Activated CD4-positive, alpha-beta T cell treated with anti-CD3 and anti-CD28 coated beads for 48 hours (primary cell): Measurements from ENCODE around the gene LKAAEAR1.
A peak's percentile ranks its signal among the peaks of the same experiment; 100 is the strongest.
"Not testable (repeated sequence)": the region's sequence is repeated elsewhere in the genome, so short reads cannot be mapped to it uniquely, and the experiment has no call there.

Source experiments
- DNase-seq: peaks from one replicate; pipeline ENCODE4 v3.0.0-alpha.2; 2020

LKAAEAR1 gene

GRCh38 chr20:64096535-64096934 lies 12.3 kb upstream of the LKAAEAR1 start:
- DNase-seq: no peak

GRCh38 chr20:64095927-64096326 lies 11.7 kb upstream of the LKAAEAR1 start:
- DNase-seq: no peak

- no peak for DNase-seq
Observed at GRCh38 chr20:64095455-64095854, 11.3 kb upstream of the LKAAEAR1 start.

GRCh38 chr20:64093013-64093503 lies 8.9 kb upstream of the LKAAEAR1 start:
- DNase-seq: no peak

- DNase-seq: no peak
Observed at GRCh38 chr20:64092258-64093012, 8.2 kb upstream of the LKAAEAR1 start.

- DNase-seq: no peak
Observed at GRCh38 chr20:64091770-64092169, 7.6 kb upstream of the LKAAEAR1 start.

- no peak for DNase-seq
Observed at GRCh38 chr20:64091340-64091739, 7.1 kb upstream of the LKAAEAR1 start.

- DNase-seq: no peak
Observed at GRCh38 chr20:64090165-64090564, 6.0 kb upstream of the LKAAEAR1 start.

GRCh38 chr20:64088586-64088985 lies 4.4 kb upstream of the LKAAEAR1 start:
- not testable (repeated sequence) for DNase-seq

- not testable (repeated sequence) for DNase-seq
Observed at GRCh38 chr20:64087226-64087825, 3.1 kb upstream of the LKAAEAR1 start.

- DNase-seq: no peak
Observed at GRCh38 chr20:64086801-64087200, 2.6 kb upstream of the LKAAEAR1 start.

GRCh38 chr20:64084685-64085152 lies 521 bp upstream of the LKAAEAR1 start:
- no peak for DNase-seq

- peak; percentile 78 for DNase-seq
Observed at GRCh38 chr20:64083378-64083803, 807 bp downstream of the LKAAEAR1 start.

GRCh38 chr20:64082820-64083377 lies 1.3 kb downstream of the LKAAEAR1 start:
- no peak for DNase-seq

- no peak for DNase-seq
Observed at GRCh38 chr20:64082126-64082731, 2.0 kb downstream of the LKAAEAR1 start.

GRCh38 chr20:64081624-64081964 lies 2.6 kb downstream of the LKAAEAR1 start:
- no peak for DNase-seq

GRCh38 chr20:64080813-64081623 lies 3.2 kb downstream of the LKAAEAR1 start:
- no peak for DNase-seq

- DNase-seq: peak; percentile 40
Observed at GRCh38 chr20:64080013-64080812, 4.0 kb downstream of the LKAAEAR1 start, which contains the start of gene OPRL1. Gene OPRL1, plus strand, starts transcription at chr20:64080082. Its CDS starts 12,639 bp downstream, at chr20:64092721.

- peak; percentile 64 for DNase-seq
Observed at GRCh38 chr20:64079273-64080012, 4.8 kb downstream of the LKAAEAR1 start, which contains the start of gene RGS19. Gene RGS19, minus strand, starts transcription at chr20:64079518. Its CDS starts 2,632 bp downstream, at chr20:64076886.

- DNase-seq: no peak
Observed at GRCh38 chr20:64078934-64079272, 5.3 kb downstream of the LKAAEAR1 start.
